NCI-H748 treated with DMSO at 0.1 percent for 48 hours (cell line): Measurements from ENCODE around the gene ST14.

ENCODE experiments used
- DNase-seq: peaks from one replicate; lab custom pipeline; 2025; lab: John Stamatoyannopoulos, UW

The ST14 gene

DNA sequence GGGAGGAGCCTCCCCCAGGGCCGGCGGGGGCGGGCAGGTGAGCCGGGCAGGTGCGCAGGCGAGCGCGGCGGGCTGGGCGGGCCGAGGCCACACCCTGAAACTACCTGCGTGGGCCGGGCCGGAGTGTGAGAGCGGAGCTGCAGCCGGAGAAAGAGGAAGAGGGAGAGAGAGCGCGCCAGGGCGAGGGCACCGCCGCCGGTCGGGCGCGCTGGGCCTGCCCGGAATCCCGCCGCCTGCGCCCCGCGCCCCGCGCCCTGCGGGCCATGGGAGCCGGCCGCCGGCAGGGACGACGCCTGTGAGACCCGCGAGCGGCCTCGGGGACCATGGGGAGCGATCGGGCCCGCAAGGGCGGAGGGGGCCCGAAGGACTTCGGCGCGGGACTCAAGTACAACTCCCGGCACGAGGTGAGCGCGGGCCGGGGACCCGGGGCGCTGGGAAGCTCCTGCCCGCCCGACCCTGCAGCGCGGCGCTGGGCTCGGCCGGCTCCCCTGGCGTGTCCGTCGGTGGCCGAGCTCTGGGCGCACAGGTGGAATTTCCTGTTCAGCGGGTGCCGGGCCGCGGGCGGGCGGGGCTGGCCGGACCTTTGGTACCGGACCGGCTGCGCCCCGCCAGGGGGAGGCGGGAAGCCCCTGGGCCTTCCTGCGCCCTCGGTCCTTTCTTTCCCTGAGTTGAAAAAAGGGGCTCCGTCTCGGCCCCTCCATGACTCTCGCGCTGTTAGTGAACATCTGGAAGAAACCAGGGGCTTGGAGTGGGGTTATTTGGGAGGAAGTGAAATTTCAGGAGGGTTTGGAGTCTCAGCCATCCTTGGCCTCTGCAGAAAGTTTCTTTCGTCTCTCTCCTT, at the start of gene ST14:
TSS of gene ST14 (plus strand) at position 126 of the 841 bp plus-strand sequence. CDS start at position 324, 198 bp downstream.
- no peak for DNase-seq

DNA sequence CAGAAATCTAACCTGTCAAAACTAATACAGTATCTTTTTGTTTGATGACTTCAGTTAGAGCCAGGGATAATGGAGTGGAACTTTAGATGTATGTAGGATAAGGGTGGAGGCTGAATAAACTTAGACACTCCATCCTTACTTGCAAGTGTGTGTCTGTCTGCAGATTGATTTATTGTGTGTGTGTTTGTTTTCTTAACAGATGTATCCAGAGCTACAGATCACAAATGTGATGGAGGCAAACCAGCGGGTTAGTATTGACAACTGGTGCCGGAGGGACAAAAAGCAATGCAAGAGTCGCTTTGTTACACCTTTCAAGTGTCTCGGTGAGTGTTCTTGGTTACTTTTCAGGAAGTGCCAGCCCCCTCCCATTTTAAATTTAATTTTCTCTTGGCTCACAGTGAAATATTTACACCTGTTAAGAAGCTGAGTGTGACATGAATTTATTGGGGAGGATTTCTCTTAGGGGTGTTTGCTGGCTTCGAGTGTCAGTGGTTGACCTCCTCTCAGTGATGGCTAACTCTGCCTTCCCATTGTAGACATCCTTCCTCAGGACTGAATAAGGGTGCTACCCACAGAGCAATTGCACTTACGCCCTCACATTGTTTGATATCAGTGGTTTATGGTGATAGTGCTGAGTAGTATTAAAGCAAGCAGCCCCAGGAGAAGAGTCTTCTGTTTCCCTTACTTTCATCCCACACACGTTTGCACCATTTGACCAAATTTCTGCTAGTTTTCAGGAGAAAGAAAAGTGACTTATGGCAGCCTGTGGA, 49.1 kb upstream of the ST14 start:
- no peak for DNase-seq

DNA sequence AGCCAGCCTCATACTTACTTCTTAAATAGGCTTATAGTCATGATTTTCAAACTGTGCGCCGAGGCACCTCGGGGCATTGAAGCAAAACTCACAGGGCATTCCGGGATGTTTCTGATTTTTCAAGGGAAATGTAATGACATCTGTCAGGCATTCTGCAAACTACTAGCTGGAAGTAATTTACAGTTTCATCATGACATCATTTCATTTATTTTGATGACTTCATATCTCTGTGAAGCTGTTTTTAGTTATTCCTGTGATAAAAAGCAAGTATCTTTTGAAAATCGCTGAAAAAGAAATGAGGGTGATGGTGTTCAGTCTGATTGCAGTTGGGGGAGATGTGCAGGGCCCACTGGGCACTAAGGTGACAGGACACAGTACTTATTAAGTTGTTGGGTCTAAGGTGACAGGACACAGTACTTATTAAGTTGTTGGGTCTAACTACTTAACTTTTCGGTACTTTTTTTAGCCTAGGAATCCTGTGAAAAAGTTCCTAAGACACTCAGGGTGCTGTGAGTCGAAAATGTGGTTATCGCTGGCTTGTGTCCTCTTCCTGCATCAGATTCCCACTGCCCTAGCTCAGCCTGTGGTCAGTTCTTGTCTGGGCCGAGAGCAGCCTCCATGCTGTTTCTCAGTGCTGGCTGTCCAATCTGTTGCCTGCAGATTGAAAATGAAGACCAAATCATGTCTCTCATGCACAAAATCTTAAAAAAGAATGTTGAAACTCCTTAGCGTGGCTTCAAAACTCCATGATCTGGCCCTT, 47.3 kb upstream of the ST14 start:
- no peak for DNase-seq

DNA sequence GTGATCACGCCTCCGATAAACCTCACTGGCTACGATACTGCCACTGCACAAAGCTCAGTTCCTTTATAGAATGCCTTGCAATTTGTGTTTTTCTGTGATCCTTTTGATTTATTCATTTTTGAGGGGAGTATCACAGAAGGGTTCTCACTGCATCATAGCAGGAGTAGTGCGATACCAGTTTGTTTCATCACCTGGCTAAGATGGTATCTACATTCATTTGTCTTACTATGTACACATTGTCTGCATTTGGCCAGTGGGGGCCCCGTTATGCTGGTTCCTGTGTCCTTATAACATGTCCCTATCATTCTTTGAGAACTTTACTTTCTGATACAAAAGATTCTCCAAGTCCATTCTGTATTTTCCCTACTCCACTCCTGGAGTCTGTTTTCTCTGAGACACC, 45.3 kb upstream of the ST14 start:
- no peak for DNase-seq

DNA sequence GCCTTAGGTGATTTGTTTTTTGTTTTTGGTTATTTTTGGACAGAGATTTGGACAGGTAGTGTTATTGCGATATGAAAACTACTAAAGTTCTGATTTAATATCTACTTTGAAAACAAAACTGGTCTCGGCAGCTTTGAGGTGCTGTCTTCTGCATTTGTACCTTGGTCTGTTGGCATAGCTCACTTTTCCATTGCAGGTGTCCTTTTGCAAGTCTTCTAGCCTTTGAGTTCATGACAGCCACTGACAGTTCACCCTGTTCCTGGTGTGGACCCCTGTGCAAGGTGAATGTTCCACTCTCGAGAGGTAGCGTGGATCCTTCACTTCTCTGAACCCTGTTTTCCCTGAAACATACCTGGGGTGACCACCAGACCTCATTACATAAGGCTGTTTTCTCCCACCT, 44.9 kb upstream of the ST14 start:
- no peak for DNase-seq

DNA sequence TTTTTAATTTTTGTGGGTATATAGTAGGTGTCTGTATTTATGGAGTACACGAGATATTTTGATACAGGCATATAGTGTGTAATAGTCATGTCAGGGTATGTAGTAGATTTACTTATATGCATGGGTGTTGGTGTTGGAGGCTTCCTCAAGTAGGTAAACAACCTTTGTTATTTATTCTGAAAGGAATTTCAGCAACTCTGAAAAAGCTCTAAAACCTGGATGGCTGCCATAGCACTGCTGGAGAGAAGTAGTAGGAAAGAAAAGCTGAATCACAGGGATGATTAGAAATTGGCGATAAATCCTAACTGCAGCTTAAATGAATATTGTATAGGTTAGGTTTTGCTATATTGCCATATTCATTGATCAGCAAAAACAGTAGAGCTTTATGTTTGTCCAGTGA, 44.4 kb upstream of the ST14 start:
- DNase-seq = no peak

DNA sequence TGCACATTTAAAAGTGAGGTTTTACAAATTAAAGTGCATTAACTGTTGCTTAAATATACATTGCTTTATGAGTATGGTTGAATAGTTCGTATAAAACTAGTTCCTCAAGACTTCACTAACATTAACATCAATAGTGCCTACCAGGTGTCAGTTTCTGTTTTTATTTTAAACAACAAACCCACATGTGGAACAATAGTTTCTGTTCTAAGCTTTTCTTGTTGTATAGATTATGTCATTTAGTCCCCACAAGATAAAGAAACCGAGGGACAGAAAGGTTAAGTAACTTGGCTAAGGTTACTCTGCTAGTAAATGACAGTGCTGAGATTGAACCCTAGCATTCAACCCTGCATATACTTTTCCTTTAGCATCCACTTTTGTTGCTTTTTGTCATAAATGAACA, 41.4 kb upstream of the ST14 start:
- no peak for DNase-seq

DNA sequence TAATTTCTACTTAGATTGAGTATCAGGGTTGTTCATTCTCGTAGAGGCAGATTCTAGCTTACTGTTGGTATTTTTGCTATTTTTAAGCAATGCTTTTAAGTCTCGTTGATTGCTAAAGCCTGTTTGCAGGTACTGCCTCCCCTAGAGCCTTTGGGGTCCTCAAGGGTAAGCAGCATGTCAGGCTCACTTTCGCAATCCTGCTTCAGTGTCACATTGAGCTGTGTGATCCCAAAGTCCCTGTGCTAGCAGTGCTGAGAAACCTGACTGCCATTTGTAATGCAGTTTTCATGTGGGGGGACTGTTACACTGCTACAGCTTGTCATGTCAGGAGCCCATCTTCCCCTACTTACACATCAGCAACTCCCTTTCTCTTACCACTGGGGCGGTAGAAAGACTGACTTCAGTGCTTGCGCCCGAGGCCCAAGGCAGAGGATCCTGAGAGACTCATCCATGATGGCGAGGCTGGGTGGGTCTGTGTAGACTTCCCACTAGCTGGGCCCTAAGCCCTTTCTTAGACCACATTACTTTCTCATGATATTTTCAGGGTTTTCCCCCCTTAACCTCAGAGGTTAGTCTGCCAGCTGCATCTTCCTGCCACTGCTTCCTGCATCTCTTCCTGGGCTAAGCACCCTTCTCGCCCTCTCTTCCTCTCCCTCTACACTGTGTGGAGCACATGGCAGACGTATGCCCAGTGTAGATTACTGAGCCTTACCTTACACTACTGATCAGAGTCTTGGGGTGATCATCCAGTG, 40.8 kb upstream of the ST14 start:
- DNase-seq = no peak

DNA sequence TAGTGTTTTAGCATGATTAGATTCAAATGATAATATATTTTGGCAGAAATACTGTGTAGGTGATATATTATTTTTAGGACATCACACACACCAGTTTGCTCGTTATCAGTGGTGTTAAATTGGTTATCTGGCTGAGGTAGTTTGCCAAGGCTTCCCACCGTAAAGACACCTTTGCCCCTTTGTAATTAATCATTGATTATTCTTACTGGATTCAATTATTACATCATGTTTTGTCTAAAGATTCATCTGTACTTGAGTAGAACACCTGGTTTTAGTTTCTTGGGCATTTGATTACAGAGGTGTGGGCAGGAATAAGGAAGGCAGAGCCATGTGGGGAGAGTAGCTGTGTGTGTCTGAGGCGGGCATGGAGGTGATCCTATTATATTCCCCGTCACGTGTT, 39.5 kb upstream of the ST14 start:
- no peak for DNase-seq

DNA sequence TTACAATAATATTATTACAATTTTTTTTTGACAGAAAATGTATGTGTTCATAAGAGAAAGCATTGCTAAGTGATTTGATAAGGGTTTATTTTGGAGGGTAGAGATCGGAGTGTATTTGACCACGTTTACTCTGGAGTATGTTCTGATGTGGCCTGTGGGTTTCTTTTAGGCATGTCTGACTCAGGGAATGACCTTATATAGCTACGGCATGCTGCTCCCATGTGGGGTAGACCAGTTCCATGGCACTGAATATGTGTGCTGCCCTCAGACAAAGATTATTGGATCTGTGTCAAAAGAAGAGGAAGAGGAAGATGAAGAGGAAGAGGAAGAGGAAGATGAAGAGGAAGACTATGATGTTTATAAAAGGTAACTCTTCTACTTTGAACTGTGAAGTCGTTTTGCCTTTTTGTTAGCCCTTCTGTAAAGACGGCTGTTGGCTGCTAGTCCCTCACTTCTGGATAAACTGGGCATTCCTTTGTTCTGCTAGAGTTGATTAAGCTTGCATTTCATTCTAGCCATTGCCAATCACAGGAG, 38.1 kb upstream of the ST14 start:
- no peak for DNase-seq

DNA sequence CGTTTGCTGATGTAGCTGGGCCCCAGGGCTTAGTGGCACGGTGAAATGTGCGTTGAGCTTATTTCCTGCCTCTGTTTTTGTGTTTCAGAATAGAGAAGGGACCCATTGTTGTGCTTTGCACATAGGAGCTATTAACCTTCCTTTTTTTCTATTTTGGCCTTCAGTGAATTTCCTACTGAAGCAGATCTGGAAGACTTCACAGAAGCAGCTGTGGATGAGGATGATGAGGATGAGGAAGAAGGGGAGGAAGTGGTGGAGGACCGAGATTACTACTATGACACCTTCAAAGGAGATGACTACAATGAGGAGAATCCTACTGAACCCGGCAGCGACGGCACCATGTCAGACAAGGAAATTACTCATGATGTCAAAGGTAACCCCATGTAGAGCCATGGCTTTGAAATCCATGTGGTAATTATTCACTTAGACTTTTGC, 37.4 kb upstream of the ST14 start:
- no peak for DNase-seq

DNA sequence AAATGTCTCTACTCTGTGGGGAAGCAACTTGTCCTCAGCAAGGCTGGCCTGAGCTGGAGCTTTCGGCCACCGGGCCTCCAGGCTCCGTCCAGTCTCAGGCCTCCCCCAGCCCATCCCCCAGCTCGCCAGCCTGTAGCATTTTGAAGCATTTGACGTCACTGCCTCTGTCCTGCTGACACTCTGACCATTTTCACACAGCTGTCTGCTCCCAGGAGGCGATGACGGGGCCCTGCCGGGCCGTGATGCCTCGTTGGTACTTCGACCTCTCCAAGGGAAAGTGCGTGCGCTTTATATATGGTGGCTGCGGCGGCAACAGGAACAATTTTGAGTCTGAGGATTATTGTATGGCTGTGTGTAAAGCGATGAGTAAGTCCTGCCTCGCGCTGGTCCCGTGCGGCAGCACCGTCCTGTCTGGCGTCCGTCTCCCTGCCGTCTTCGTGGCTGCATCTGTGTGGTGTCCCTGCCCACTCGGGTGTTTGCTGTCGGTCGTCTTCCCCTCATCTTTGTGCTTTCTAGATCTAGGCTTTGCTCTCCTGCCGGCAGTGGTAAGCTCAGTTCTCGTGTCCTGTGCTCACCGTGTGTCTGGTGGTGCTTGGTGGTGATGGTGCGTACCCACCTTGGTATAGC, 36.1 kb upstream of the ST14 start:
- DNase-seq = no peak

DNA sequence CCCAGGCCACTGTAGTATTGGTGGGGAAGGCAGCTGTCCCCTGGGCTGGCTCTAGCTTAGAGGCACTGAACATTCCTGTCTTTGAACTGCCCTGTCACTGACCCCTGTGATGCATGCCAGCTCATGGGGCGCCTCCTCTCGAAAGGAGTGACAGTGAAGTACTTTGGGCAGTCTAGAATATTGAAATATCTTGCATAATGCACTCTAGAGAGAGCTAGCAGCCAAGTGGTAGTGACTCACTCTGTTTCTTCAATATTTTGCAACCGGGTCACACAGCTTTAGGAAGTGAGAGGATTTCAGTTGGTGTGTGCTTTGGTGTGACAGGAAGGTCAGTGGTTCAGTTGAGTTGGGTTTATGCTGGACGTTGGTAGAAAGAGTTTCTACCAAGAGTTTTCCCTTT, 35.5 kb upstream of the ST14 start:
- no peak for DNase-seq

DNA sequence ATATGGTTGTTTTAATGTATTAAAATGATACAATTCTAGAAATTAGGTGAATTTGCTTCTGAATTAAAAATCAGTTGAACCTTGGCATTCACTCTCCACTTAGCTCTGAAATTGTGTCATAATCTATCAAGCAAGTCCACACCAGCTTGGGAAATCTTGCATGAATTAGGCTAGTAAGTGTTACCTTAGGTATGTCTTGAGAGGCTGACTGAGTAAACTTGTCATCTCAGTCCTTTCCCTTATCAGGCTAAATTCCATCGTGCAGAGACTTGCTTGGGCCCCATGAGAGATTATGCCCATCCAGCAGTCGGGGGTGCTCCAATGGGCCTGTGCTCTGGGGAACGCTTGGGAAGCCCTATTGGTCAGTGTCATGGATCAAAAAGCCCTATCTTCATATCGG, 33.9 kb upstream of the ST14 start:
- DNase-seq = no peak

DNA sequence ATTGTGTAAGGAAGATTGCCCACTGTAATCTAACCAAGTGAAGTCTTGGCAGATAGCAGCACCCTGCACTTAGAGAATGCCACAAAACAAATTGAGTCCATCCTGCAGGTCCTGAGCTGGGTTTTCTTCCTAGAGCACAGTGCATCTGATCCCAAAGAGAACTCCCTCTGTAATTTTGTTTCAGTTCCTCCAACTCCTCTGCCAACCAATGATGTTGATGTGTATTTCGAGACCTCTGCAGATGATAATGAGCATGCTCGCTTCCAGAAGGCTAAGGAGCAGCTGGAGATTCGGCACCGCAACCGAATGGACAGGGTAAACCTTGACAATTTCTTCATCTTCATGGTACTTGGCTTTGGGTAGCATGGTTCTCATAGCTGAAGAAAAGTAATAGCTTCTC, 33.1 kb upstream of the ST14 start:
- no peak for DNase-seq

DNA sequence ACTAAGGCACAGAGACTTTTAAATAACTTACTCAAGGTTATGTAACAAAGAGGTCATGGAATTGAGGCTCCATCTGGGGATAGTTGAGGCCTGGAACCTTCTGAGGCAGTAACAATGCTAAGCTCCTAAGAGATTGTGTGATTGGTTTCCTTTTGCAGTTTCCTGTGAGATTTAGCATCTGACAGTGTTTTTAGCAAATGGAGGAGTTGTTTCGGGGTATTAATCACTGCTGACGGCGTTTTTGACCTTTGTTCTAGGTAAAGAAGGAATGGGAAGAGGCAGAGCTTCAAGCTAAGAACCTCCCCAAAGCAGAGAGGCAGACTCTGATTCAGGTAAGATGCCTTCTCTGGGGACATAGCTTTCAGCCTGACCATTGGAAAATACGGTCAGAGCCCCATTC, 32.1 kb upstream of the ST14 start:
- no peak for DNase-seq

DNA sequence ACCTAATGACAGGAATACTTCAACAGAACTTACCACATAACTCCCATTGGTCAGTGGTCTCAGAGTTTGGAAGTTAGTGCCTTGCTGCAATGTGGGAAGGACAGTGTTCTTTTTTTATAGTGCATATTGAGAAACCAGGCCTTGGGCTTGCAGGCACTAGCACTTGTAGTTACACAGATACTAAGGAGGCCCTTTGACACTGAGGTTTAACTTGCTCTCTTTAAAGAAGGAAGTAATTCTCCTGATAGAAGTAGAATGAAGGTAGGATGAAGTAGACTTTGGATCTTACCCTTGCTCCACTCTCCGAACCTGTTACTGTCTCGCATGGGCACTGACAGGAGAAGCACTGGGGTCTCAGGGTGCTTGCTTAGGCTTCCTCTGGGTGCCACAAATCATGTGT, 31.0 kb upstream of the ST14 start:
- DNase-seq = no peak

DNA sequence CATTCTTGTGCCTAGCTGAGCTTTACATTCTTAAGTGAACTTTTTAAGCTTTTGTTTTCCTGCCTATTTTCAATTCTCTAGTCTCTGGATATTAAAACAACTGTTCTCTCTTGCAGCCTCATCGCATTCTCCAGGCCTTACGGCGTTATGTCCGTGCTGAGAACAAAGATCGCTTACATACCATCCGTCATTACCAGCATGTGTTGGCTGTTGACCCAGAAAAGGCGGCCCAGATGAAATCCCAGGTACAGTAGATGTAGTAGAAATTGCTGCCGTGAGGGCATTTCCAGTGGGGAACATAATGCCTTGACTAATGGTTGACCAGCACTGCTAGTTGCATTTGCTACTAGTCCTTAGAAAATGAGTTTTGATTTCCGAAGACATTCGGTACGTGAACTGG, 29.7 kb upstream of the ST14 start:
- DNase-seq = no peak

DNA sequence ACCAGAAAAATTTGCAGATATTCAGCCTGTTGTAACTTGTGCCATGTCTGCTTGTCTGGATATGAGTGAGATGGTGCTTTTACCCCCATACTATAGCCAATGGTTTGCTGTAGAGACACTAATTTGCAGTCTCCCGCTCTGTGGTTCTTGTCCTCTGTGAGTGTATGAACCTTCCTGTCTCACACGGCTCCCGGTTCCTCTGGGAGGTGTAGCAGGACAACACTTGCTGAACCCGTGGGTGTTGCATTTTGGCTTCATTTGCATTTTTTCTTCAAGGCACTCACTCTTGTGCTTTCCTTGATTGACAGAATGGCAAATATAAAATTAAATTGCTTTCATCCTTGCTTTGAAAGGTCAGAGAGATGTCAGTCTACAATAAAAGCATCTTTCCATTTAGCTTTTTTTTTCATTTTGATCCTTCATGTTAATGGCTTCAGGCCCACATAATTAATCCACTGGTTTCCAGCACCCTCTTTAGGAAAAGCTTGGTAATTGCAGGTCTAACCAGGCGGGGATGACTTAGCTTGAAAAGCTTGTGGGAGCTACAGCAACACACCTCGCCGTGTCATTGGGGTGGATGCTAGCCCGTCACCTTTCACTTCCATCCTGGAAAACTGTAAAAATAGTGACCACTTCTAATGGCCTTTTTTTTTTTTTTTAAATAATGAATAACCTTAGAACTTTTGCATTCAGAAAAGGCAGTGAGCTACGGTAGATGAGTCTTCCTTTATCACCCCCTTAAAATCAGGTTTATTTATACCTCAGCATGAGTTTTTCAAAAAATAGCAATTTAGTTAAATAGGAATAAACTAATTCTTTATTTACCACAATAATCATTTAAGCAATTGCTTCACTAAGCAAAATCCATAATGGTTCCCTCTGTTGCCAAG, 27.4 kb upstream of the ST14 start:
- peak; percentile 38 for DNase-seq

DNA sequence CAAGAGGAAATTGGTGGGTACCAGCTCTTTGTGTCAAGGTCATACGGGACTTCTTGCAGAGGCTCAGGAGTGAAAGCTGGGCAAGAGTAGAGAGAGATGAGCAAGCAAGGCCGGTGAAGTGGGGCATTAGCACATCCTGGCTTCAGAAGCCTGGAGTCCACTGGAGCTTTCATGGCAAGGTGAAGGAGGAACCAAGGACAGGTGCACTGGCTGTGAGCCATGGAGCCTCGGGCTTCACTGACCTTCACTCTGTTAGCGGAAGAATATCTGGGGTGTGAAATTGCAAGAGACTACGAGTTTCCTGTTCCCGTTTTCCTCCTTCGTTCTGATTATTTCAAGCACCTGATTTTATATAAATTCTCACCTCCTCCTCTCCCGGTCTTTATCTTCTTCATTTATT, 25.9 kb upstream of the ST14 start:
- no peak for DNase-seq
